Endometrium (tissue), 2 donors: Measurements from ENCODE around the gene ATP11A.

Experiments used
- FAIRE-seq: peaks from 2 replicates; lab custom pipeline; 2012; peaks lifted over from hg19 to GRCh38; lab: Jason Lieb, UNC
- donor health status: control.
- donor health status: control.

The ATP11A gene

GRCh38 chr13:112821340-112822055, 131.7 kb downstream of the ATP11A start:
- FAIRE-seq, result no peak

GRCh38 chr13:112822851-112823250, 133.0 kb downstream of the ATP11A start:
- no peak for FAIRE-seq

- FAIRE-seq, result no peak
These were observed 134.6 kb downstream of the ATP11A start for GRCh38 chr13:112824429-112824828.

GRCh38 chr13:112825071-112825470, 135.2 kb downstream of the ATP11A start:
- no peak for FAIRE-seq

GRCh38 chr13:112825875-112826274, 136.0 kb downstream of the ATP11A start:
- no peak for FAIRE-seq

GRCh38 chr13:112826565-112826964, 136.7 kb downstream of the ATP11A start:
- FAIRE-seq, result no peak

- FAIRE-seq, result no peak
These were observed 138.4 kb downstream of the ATP11A start for GRCh38 chr13:112828082-112828699.

- no peak for FAIRE-seq
These were observed 138.9 kb downstream of the ATP11A start for GRCh38 chr13:112828756-112829155.

GRCh38 chr13:112831196-112831595, 141.4 kb downstream of the ATP11A start:
- FAIRE-seq, result no peak

GRCh38 chr13:112831801-112832200, 142.0 kb downstream of the ATP11A start:
- FAIRE-seq, result no peak

GRCh38 chr13:112832811-112833210, 143.0 kb downstream of the ATP11A start:
- no peak for FAIRE-seq

- no peak for FAIRE-seq
These were observed 143.9 kb downstream of the ATP11A start for GRCh38 chr13:112833551-112834257.

GRCh38 chr13:112835344-112835743, 145.5 kb downstream of the ATP11A start:
- FAIRE-seq, result no peak

GRCh38 chr13:112835796-112836195, 146.0 kb downstream of the ATP11A start:
- FAIRE-seq, result no peak

- FAIRE-seq, result no peak
These were observed 147.1 kb downstream of the ATP11A start for GRCh38 chr13:112836940-112837339.

- no peak for FAIRE-seq
These were observed 147.7 kb downstream of the ATP11A start for GRCh38 chr13:112837371-112838037.

GRCh38 chr13:112838038-112838841, 148.4 kb downstream of the ATP11A start:
- FAIRE-seq, result no peak

- FAIRE-seq, result no peak
These were observed 148.9 kb downstream of the ATP11A start for GRCh38 chr13:112838842-112839117.

- no peak for FAIRE-seq
These were observed 149.7 kb downstream of the ATP11A start for GRCh38 chr13:112839356-112840105.

- FAIRE-seq, result no peak
These were observed 150.8 kb downstream of the ATP11A start for GRCh38 chr13:112840472-112841302.
